Lower lobe of right lung (tissue), 2 donors: ENCODE measurements around the gene RWDD4. TPM values are rescaled to one million over a fixed set of nuclear protein-coding genes. Genes with fewer than 3 reads are reported as not detected.

Experiments used
- ATAC-seq, 2 donors: fragments of 200-7000 bp; cut with Tn5 transposase; one replicate each; pipeline ENCODE4 v1.9.1; 2020 to 2022; ENCODE audit warnings: mild to moderate bottlenecking in 2 of 2, moderate library complexity in 2 of 2
- DNase-seq: peaks from one replicate; pipeline ENCODE4 v3.0.0-alpha.2; 2020
- H3K27ac ChIP-seq: fragments of 200-600 bp; one replicate; pipeline ENCODE4 v1.8.0; 2022
- H3K27me3 ChIP-seq: fragments of 200-600 bp; one replicate; pipeline ENCODE4 v1.8.0; 2022; ENCODE audit warnings: low read depth
- H3K36me3 ChIP-seq: fragments of 200-600 bp; one replicate; pipeline ENCODE4 v1.8.0; 2022; ENCODE audit warnings: mild to moderate bottlenecking
- H3K4me1 ChIP-seq: fragments of 200-600 bp; one replicate; pipeline ENCODE4 v1.8.0; 2022
- H3K4me3 ChIP-seq: fragments of 200-600 bp; one replicate; pipeline ENCODE4 v1.8.0; 2022; ENCODE audit warnings: mild to moderate bottlenecking
- H3K9me3 ChIP-seq: fragments of 200-600 bp; one replicate; pipeline ENCODE4 v1.8.0; 2022
- CTCF ChIP-seq: fragments of 200-600 bp; IDR thresholded peaks from one replicate; pipeline ENCODE4 v1.8.0; 2022; ENCODE audit warnings: antibody characterized with exemption, mild to moderate bottlenecking
- intact Hi-C: fragments of 100-400 bp; cut with DNase I; formaldehyde crosslinking; loops from one replicate; pipeline ENCODE4 v1.11.0; 2022
- total RNA-seq: library from RNA; stranded (reverse); fragmentation: NEBNext Ultra II Directional; extraction: Animal tissue kit (Norgen Biotek cat#: 25700); gene quantifications from one replicate; pipeline ENCODE4 v1.2.1, GENCODE V29; 2021
- donor health status: DM: no; HTN: yes; CAD: no; lungs with severe emphysema.

The RWDD4 gene
- total RNA-seq, 1 donor from 2014 or later: 16.2 TPM

DNA sequence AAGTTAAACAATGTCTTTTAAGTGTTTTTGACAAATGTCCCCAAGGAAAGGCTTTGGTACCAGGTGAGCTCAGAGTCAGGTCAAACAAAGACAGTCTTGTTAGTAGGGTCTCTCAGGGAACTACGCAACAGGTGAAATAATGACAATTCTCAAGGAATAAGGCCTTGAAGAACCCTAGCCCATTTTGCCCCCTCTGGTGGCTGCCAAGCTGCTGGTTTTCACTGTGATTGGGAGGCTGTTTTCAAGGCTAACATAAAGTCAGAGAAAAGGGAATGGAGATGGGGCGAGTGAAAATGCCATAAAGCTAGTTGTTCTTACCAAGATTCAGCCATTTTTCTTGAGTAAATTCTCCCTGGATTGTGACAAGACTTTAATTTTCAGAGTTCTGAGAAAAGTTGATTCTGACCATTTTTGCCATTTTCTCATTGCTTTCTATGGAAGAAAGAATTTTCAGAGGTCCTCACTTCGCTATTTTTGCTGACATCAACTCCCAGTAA lies 58.7 kb downstream of the RWDD4 start:
- H3K27me3 ChIP-seq: no peaks in the 10 kb centered on the region
- no peak overlapping the region for H3K27ac ChIP-seq
- no peak overlapping the region for H3K4me3 ChIP-seq
- peak; percentile 27 for TF ChIP-seq CTCF
- H3K9me3 ChIP-seq: no peaks in the 10 kb centered on the region
- H3K4me1 ChIP-seq: no peaks in the 10 kb centered on the region
- intact Hi-C loops: no loop called here
- DNase-seq (no peak), ATAC-seq (no peak)
- no peaks in the 10 kb centered on the region for H3K36me3 ChIP-seq

- no peak overlapping the region for H3K27ac ChIP-seq
- H3K36me3 ChIP-seq: no peaks in the 10 kb centered on the region
- TF ChIP-seq CTCF: no peak
- H3K9me3 ChIP-seq: no peaks in the 10 kb centered on the region
- no peaks in the 10 kb centered on the region for H3K27me3 ChIP-seq
- H3K4me1 ChIP-seq: no peaks in the 10 kb centered on the region
- ATAC-seq: no peak
- no peak for DNase-seq
- no peak overlapping the region for H3K4me3 ChIP-seq
- intact Hi-C loops: no loop called here
Measured at GRCh38 chr4:183599690-183600089, 59.3 kb downstream of the RWDD4 start.

DNA sequence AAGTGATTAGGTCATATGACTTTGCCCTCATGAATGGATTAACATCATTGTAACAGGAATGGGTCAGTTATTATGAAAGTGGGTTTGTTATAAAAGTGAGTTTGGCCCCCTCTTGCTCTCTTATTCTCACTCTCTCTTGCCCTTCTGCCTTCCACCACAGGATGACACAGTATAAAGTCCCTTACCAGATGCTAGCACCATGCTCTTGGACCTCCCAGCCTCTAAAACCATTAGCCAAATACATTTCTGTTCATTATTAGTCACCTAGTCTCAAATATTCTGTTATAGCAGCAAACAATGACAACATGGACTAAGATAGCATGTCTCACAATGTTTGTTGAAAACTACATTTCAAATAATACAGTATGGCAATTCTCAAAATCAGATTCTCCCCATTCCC lies 59.7 kb downstream of the RWDD4 start:
- no peak for TF ChIP-seq CTCF

GRCh38 chr4:183596067-183596757 lies 62.8 kb downstream of the RWDD4 start:
- Histone ChIP-seq H3K9me3 (no peaks in the 10 kb centered on the region), H3K4me3 (no peak overlapping the region), H3K36me3 (no peaks in the 10 kb centered on the region), H3K27me3 (no peaks in the 10 kb centered on the region), H3K27ac (no peak overlapping the region), H3K4me1 (no peaks in the 10 kb centered on the region)
- no peak for TF ChIP-seq CTCF
- ATAC-seq (no peak), DNase-seq (no peak)
- intact Hi-C loops: no loop called here

More for the DNA sequence above, 59.7 kb downstream of the RWDD4 start:
- no peak for ATAC-seq
- Histone ChIP-seq H3K4me1 (no peaks in the 10 kb centered on the region), H3K4me3 (no peak overlapping the region), H3K36me3 (no peaks in the 10 kb centered on the region), H3K27ac (no peak overlapping the region), H3K9me3 (no peaks in the 10 kb centered on the region), H3K27me3 (no peaks in the 10 kb centered on the region)
- DNase-seq: no peak
- intact Hi-C loops: no loop called here

DNA sequence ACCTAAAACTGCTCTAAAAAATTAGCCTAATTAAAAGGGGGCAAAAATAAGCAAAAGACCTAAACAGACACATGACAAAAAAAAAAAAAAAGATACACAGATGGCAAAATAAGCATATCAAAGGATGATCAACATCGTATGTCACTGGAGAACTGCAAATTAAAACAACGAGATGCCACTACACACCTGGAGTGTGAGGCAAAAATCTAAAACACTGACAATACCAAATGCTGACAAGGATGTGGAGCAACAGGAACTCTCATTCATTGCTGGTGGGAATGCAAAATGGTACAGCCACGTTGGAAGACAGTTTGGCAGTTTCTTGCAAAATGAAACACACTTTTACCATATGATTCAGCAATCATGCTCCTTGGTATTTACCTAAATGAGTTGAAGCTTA lies 64.2 kb downstream of the RWDD4 start:
- Histone ChIP-seq H3K27me3 (no peaks in the 10 kb centered on the region), H3K9me3 (no peaks in the 10 kb centered on the region), H3K4me1 (no peaks in the 10 kb centered on the region), H3K27ac (no peak overlapping the region), H3K36me3 (no peaks in the 10 kb centered on the region), H3K4me3 (no peak overlapping the region)
- TF ChIP-seq CTCF: no peak
- intact Hi-C loops: no loop called here
- DNase-seq (no peak), ATAC-seq (no peak)
